ENCODE data around the gene ATP5PB.

Gene ATP5PB

DNA sequence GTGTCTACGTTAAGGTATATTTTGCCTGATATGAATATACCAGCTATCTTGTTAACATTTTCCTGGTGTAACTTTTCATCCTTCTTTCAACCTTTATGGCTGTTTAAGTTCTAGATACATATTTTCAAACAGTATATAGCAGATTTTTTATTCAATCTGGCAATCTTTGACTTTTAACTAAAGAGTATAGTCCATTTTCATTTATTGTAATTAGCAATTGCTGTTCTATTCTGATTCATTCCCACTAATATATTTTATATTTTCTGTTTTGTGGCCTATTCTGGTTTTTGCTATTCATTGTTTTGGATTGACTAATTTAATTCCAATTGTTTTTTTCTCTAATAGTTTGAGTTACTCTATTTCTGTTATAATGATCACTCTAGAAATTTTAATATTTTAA is 17.2 kb downstream of the ATP5PB start:
- H3K4me3 ChIP-seq (replicated peaks; ENCODE audit: low read depth, low read length), result no peak overlapping the region
- DNase-seq (ENCODE audit: low read depth), result no peak
- TF ChIP-seq, protein P1, sequence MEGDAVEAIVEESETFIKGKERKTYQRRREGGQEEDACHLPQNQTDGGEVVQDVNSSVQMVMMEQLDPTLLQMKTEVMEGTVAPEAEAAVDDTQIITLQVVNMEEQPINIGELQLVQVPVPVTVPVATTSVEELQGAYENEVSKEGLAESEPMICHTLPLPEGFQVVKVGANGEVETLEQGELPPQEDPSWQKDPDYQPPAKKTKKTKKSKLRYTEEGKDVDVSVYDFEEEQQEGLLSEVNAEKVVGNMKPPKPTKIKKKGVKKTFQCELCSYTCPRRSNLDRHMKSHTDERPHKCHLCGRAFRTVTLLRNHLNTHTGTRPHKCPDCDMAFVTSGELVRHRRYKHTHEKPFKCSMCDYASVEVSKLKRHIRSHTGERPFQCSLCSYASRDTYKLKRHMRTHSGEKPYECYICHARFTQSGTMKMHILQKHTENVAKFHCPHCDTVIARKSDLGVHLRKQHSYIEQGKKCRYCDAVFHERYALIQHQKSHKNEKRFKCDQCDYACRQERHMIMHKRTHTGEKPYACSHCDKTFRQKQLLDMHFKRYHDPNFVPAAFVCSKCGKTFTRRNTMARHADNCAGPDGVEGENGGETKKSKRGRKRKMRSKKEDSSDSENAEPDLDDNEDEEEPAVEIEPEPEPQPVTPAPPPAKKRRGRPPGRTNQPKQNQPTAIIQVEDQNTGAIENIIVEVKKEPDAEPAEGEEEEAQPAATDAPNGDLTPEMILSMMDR (IDR thresholded peaks at IDR 0.05; ENCODE audit: low read length, missing control alignments), result no peak

DNA sequence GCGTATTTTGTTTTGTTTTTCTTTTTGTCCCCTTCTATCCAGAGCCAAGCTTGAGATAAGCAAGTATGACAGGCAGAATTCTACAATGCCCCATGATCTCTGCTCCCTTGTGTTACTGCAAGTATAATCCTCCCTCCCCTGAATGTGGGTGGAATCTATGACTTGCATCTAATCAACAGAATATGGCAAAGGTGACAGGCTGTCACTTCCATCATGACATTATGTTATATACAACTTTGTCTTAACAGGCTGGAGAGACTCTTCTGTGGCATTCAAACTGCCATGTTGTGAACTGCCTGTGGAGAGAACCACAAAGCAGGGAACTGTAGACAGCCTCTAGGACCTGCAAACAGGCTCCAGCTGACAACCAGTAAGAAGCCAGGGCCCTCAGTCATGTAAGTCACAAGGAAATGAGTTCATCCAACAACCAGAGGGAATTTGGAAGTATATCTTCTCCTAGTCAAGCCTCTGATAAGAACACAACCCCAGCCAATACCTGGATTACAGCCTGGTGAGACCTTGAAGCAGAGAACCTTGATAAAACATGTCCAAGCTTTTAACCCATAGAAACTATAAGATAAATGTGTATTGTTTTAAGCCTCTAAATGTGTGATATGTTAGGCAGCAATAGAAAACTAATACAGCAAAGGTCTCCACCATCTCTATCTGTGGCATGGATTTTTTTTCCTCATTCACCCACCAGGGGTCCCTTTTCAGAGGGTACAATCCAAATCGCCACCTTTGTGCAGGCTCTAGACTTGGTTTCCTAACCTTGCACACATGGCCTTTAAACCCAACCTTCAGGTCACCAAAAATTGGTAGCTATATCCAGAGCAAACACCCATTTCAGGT is 18.8 kb downstream of the ATP5PB start:
- TF ChIP-seq, protein P1 (IDR thresholded peaks at IDR 0.05; ENCODE audit: low read length, missing control alignments), result no peak
- no peak overlapping the region for H3K4me3 ChIP-seq (replicated peaks; ENCODE audit: low read depth, low read length)
- no peak for DNase-seq (ENCODE audit: low read depth)

DNA sequence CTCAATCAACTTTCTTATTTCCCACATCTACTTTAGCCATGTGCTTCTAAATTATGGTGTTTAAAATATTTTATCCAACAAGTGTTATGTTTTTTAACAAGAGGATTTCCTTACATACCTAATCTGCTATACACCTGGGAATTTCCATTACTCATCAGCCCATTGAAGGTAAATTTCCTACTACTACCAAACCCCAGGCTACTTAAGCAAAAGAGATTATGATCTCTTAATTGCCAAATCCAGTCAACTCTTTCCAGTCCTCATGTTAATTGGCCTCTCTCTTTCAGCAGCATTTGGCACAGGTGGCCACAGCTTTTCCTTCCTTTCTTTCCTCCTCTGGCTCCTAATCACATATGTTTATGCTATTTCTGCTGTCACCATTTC is 19.4 kb downstream of the ATP5PB start:
- no peak for DNase-seq (ENCODE audit: low read depth)
- TF ChIP-seq, protein P1 (IDR thresholded peaks at IDR 0.05; ENCODE audit: low read length, missing control alignments), result no peak
- no peak overlapping the region for H3K4me3 ChIP-seq (replicated peaks; ENCODE audit: low read depth, low read length)

DNA sequence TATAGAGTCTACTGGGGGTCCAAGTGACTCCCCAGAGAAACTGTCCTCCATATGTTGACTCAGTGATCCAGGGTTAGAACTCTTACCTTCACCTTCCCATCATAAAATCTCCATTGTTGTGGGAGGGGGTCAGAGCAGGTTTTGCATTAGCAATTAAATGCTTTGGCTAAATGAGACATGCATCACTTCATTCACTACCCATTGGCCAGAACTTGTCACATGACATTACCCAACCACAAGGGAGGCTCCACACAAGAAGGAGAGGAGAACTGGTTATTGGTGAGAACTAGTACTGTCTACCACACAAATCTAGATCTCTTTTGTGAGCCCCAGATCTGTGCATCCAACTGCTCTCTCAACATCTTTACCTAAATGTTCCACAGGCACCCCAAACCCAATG is 20.3 kb downstream of the ATP5PB start:
- TF ChIP-seq, protein P1 (IDR thresholded peaks at IDR 0.05; ENCODE audit: low read length, missing control alignments), result no peak
- no peak overlapping the region for H3K4me3 ChIP-seq (replicated peaks; ENCODE audit: low read depth, low read length)
- DNase-seq (ENCODE audit: low read depth), result no peak

DNA sequence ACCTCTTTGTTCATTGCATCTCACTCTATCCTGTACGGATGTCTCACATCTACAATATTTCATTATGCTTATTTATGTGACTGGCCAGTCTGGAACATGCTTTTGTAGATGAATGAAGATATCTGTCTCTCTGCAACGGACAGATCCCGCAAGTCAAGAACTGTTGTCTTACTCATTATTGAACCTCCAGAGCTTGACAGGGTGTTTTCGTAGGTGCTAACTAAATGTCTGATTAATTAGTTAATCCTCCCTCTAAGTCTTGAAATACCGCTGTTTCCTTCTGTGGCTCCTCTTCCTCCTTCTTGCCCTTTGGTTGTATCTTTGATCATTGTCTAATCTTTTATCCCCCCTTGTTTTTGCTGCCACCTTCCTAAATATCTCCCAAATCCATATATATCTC is 21.3 kb downstream of the ATP5PB start:
- no peak for DNase-seq (ENCODE audit: low read depth)
- TF ChIP-seq, protein P1 (IDR thresholded peaks at IDR 0.05; ENCODE audit: low read length, missing control alignments), result no peak
- H3K4me3 ChIP-seq (replicated peaks; ENCODE audit: low read depth, low read length), result no peak overlapping the region

DNA sequence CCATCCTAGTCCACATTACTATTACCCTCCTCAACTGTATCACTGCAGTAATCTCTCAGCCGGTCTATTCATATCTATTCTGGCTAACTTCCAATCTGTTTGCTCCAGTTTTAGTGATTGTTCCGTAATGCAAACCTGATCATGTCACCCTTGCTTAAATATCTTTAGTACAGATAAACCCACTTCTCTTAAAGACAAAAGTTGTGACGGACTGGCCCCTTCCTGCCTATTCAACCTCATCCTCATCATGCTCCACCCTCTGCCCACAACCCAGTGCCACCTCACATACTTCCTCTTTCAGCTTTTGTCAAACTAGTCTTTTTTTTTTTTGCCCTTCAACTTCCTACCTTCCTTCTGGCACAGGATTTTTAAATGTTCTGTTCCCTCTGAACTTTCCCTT is 21.7 kb downstream of the ATP5PB start:
- TF ChIP-seq, protein P1 (IDR thresholded peaks at IDR 0.05; ENCODE audit: low read length, missing control alignments), result no peak
- no peak for DNase-seq (ENCODE audit: low read depth)
- no peak overlapping the region for H3K4me3 ChIP-seq (replicated peaks; ENCODE audit: low read depth, low read length)

DNA sequence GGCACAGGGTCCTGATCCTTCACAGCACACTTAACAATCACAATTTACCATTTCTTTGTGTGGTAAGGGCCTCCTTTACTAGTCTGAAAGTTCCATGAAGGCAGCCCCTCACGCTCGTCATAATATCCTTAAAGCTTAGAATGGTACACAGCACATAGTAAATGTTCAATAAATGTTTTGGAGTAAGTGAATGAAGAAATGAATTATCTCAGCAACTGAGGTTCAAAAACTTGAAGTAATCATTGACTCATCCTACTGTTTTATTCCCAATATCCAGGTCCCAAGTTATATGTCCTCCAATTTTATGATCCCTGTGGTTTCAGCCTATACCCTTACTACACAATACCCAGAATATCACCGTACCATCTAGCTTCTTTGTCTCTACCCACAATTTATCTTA is 22.3 kb downstream of the ATP5PB start:
- no peak overlapping the region for H3K4me3 ChIP-seq (replicated peaks; ENCODE audit: low read depth, low read length)
- no peak for DNase-seq (ENCODE audit: low read depth)
- TF ChIP-seq, protein P1 (IDR thresholded peaks at IDR 0.05; ENCODE audit: low read length, missing control alignments), result no peak
